Limb (tissue), 2 donors: Measurements from ENCODE around the gene DAPK1.
A peak's percentile ranks its signal among the peaks of the same experiment; 100 is the strongest.

Source experiments
- DNase-seq, 2 donors: peaks; one replicate each; pipeline ENCODE4 v3.0.0-alpha.2; 2016; ENCODE audit errors: extremely low spot score in 2 of 2

Gene DAPK1

DNA sequence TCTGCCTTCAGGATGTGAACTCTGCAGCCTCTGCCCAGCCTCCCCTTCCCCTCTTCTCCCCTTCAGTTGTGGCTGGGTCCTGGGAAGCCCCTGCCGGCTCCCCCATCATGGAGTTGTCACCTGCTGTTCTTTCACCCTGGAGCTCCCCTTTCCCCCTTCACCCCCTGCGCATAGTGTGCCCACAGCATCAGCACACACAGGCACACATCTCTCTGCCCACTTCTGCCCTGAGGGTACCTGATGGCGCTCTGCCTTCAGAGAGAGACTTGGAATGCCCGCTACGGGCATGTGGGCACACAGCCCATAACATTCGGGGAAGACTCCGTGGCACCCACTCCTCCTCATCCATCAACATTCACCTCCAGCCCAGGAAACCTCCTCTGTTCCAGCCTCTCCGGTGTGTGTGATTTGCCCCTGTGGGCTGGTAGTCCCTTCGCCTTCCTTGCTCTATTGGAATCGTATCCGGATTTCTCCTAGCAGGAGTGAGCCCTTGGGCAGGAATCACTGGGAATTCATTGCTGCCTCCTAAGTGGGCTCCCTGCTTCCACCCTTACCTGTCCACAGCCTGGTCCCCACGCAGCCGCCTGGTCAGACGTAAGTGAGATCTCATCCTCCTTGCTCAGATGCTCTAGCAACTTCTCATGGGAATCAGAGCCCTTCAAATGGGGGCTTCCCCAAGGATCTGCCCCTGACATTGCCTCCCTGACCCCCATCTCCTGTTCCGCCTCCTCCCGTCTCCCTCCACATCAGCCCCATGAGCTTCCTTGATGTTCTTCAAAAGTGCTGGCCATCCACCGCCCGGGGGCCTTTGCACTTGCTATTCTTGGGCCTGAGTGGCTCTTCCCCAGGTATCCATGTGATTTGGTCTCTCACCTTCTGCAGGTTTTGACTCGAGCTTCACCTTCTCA lies 166.7 kb downstream of the DAPK1 start:
- DNase-seq, result no peak

GRCh38 chr9:87665505-87665904 lies 167.8 kb downstream of the DAPK1 start:
- DNase-seq, result no peak

DNA sequence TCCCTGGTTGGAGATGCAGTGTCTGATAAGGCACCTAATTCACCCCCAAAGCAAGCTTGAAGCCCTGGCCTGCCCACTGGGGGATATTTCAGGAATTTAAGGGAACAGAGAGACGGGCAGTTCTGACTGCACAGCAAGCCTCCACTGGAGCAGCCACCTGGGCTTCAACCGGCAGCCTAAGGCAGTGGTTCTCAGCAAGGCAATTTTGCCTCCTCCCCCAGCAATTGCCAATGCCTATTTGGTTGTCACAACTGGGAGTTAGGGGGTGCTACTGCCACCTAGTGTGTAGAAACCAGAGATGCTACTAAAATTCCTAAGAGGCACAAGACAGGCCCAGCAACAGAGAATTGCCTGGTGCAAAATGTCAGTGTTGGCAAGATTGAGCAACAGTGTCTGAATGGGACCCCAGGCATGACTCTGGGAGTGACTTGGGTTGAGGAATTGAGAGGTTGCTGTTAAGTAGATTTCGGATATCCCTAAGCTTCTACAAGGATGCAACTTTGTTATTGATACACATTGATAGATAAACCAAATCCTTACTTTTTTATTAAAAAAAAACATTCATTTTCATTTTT lies 169.6 kb downstream of the DAPK1 start:
- DNase-seq, result no peak

DNA sequence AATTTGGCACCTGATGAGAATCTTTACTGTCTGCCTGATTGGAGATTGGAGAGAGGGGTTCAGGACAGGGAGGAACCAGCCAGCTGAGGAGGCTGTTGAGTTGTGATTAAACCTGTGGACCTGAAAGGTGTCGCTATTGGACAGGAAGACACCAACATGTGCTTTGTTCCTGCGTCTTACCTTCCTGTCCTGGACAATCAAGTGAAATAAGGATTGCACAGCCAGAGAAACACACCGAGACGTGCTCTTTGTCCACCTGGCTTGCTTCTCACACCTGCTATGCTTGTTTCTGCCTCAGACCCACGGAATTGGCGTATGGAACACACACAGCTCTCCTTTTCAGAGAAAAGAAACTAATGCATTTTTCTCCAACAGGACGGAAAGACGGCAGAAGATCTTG lies 170.6 kb downstream of the DAPK1 start:
- no peak for DNase-seq

- no peak for DNase-seq
Measured at GRCh38 chr9:87668722-87669121, 171.1 kb downstream of the DAPK1 start.

GRCh38 chr9:87670572-87671264 lies 173.1 kb downstream of the DAPK1 start:
- no peak for DNase-seq

- DNase-seq, result no peak
Measured at GRCh38 chr9:87671478-87671877, 173.8 kb downstream of the DAPK1 start.

GRCh38 chr9:87671925-87672324 lies 174.3 kb downstream of the DAPK1 start:
- DNase-seq, result no peak

DNA sequence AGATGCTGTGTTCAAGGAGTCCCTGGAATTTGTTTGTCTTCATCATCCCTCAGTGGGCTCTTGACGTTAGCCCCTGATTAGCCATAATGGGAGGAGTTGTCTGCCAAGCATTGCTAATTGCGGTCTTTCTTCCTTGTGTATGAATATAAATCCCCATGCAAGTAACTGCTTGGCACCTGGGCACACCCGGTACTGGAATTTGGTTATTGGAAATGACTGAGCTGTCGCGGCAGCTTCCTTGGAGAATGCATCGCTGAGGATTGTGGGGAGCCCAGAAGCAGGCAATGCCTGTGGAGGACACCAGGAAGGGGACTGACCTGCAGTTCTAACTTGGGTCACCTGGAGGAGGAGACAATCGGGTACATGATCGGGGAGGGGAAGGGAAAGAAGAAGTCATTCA lies 174.9 kb downstream of the DAPK1 start:
- no peak for DNase-seq

DNA sequence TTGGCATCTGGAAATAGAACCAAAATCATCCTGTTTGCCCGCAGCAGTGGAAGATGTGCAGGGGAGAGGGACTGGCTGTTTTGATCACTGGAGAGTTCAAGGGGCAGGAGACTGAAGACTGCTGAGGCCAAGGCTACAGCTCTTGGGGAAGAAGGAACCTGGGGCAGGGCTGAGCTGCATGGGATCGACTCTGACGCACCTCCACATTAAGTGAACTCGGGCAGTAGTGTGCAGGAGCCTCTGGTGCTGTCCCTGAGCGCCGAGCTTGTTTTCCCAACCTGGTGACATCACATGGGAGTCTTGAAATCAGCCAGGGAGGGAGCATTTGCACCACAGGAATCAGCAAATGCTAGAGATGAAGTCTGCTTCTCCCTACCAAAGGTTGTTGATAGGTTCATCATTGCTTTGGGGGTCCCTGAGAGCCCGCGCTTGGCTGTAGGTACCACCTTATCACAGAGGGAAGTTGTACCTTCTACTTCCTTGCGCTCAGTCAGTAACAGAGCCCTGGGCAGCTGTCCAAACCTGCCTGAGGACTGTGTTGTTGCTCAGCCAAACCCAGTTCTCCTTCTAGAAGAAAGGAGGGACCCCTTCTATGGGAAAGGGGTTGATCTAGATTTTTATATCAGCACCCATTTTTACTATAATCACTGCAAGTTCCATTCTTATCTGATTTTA lies 175.9 kb downstream of the DAPK1 start:
- no peak for DNase-seq

DNA sequence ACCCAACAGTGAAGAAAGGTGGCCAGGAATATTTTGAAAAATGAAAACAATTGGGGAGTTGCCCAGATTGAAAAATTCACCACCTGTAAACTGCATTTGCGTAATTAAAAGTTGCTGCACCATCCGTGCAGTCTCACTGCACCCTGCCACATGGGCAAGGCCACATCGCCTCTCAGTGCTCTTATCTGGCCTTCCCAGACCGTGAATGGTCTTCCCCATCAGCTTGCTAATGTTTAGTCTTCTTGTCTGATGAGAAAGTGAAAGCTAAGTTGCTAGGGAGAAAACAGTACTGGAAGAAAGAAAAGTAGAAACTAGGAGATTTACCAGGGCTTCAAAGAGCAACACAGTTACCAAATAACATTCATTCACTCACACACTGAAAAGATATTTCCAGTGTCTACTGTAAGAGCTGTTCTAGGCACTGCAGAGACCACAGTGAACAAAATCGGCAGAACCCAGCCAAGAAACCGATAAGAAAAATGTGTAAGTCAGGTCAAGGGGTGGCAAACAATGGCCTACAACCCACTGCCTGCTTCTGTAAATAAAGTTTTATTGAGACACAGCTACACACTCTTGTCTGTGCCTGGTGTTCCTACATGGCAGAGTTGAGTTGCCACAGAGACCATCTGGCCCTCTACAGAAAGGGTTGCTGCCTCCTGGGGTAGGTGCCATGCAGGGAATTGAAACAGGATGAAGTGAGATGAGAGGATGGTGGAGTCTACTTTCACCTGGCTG lies 177.1 kb downstream of the DAPK1 start:
- no peak for DNase-seq

- no peak for DNase-seq
Measured at GRCh38 chr9:87675906-87676515, 178.3 kb downstream of the DAPK1 start.

DNA sequence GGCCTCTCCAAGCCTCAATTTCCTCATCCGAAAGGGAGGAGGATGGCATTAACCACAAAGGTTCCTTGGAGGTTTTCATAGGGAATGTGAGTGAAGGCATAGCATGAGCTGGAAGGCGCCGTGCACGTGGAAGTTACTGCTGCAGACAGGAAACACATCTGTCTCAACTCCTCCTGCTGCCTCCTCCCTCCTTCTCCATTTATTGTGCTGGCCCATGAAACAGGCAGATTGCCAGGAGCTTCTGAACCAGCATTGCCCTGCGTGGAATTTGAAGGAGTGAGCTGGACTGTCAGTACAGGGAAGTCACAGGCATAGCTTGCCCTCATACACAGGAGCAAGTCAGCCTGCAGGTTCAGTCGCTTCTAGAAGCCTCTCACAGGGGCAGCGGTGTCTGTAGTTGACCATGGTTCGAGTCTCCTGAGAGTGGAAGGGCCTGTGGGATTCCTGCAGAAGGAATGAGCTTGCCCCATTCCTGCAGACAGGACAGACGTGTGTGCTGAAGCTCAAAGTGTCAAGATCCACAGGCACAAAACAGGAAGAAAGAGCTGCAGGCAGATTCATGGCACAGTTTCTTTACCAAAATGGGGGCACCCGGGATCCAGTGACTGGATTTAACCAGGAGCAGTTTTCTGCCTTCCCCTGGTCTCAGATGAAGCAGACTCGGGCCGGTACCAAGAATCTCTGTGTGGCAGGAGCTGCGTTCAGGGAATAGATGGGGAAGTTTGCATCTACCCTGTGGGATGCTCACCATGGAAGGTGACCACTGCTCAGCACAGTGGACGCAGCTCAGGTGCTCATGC lies 179.5 kb downstream of the DAPK1 start:
- no peak for DNase-seq

GRCh38 chr9:87677776-87678587 lies 180.3 kb downstream of the DAPK1 start:
- no peak for DNase-seq

DNA sequence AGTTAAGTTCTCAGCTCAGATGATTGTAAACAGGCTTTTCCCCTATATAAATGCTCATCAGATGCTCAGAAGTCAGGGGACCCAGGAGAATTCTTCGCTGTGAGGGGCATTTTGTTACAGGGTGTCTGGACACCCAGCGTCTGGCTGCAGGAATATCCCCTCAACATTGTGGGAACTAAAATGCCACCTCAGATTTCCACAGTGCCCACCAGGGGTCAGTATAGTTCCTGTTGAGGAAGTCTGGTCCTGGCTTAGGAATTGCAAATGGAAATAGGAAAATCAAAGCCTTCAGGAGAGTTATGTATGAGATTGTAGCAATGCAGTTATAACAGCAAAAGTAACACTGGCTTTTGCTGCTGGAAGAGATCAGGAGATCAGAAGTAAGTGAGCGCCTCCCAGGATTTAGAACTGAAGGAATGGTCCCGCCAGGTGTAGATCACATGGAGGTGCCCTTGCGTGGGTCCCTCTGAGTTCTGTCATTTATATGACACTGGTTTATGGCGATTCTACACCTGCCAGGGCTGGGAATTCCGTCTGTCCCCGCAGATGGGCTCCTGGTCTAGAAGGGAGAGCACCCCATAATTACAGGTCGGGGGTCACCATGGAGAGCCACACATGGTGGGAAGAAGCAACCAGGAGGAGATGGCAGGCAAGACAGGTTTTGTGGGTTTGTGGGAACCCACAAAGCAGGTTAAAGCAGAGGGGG lies 181.1 kb downstream of the DAPK1 start:
- peak; percentile 77 to 86 for DNase-seq

DNA sequence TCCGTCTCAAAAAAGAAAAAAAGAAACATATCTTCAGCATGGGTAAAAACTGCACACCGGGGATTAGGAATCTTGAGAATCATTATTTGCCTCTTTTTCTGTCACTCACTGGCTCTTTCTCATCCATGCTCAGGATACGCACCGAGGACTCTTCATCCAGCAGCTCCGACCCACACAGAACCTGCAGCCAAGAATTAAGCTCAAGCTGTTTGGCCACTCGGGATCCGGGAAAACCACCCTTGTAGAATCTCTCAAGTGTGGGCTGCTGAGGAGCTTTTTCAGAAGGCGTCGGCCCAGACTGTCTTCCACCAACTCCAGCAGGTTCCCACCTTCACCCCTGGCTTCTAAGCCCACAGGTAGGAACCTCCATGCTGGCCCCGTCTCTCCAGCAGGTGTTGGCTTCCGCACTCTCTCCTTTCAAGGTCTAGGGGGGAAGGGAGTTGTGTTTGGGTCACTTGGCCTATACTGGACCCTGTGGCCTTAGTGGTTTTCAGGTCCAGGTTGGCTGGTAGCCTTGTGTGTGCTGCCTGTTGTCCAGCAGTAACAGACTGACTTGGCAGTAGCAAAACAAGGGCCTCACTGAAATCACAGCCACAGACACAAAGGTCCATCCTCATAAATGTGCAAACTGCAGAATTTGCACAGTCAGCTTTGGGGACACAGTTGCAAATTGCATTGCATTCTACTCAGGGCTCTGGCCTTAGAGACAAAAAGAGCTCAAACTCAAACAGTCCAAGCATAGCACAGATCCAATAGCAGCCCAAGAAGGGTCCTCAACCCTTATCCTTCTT lies 183.8 kb downstream of the DAPK1 start:
- no peak for DNase-seq

DNA sequence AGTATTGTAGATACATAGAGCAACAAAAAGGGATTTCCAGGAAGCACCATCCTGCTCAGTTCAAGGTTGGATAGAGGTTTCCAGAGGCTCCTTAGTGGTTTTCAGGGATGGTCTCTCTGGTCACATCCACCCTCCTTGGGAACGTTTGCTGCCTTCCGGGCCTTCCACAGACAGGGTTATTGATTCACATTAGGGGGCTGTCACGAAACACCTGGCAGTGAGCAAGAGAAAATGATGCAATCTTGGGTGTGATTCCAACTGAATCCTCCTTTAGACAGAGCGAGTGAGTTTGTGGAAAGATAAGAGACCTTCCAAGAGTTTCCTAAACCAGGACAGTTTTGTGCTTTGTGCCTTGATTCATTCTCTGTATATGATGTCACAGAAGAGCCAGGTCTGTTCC lies 184.4 kb downstream of the DAPK1 start:
- DNase-seq, result no peak

- DNase-seq, result no peak
Measured at GRCh38 chr9:87682618-87683017, 185.0 kb downstream of the DAPK1 start.
